Chondrocyte (in vitro differentiated cells): ENCODE results near the gene SPON2. TPM values are rescaled to one million over a fixed set of nuclear protein-coding genes. Genes with fewer than 3 reads are reported as not detected.
"Not testable (repeated sequence)": the region's sequence is repeated elsewhere in the genome, so short reads cannot be mapped to it uniquely, and the experiment has no call there.

Experiments
- DNase-seq: peaks from one replicate; pipeline ENCODE4 v3.0.0; 2021; ENCODE audit warnings: mixed read lengths, low spot score
- H3K27ac Mint-ChIP-seq: one replicate; pipeline ENCODE4 v1.8.0; 2021; ENCODE audit warnings: mild to moderate bottlenecking, moderate library complexity, mixed read lengths; ENCODE audit not compliant: unreplicated experiment
- H3K27me3 Mint-ChIP-seq: 2 replicates; pipeline ENCODE4 v1.8.0; 2021; ENCODE audit warnings: low read depth, mixed read lengths
- H3K36me3 Mint-ChIP-seq: 2 replicates; pipeline ENCODE4 v1.8.0; 2021; ENCODE audit warnings: low read depth, mixed read lengths
- H3K4me1 Mint-ChIP-seq: 2 replicates; pipeline ENCODE4 v1.8.0; 2021; ENCODE audit warnings: low read depth, mild to moderate bottlenecking, mixed read lengths
- H3K4me3 Mint-ChIP-seq: one replicate; pipeline ENCODE4 v1.8.0; 2021; ENCODE audit warnings: mild to moderate bottlenecking, moderate library complexity, mixed read lengths; ENCODE audit not compliant: unreplicated experiment
- H3K9me3 Mint-ChIP-seq: 2 replicates; pipeline ENCODE4 v1.8.0; 2021; ENCODE audit warnings: low read depth, mixed read lengths
- total RNA-seq: library from RNA; stranded (reverse); gene quantifications from 3 replicates; pipeline ENCODE4 v1.2.1, GENCODE V29; 2021
- TF ChIP-seq, protein P1 (sequence below): fragments of 200-600 bp; sonication (generic); IDR thresholded peaks from 2 replicates; pipeline ENCODE4 v1.5.0; 2021; ENCODE audit warnings: antibody characterized with exemption, mild to moderate bottlenecking, moderate library complexity

Gene SPON2
- total RNA-seq, 1 donor from 2014 or later, result 158 TPM

DNA sequence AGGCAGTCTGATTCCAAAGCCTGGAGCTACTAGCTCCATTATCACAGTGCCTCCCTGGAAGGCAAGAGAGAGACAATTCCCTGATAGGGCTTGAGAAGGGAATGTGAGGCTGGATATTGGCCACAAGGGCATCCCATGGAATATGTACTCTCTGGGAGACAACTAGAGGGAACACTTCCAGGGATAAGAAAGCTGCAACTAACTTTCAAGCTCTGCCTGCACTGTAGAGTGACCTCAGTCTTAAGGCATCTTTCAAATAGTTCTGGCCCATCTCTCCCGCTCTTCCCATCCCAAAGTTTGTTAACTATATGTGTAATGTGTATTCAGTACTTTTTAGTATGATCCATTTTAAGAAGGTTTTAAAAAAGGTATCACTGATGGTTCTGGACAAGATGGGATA is 45.9 kb downstream of the SPON2 start:
- no peak for DNase-seq
- no peaks in the 10 kb centered on the region for H3K9me3 Mint-ChIP-seq
- peaks cover 8% of the 10 kb centered on the region for H3K4me1 Mint-ChIP-seq
- H3K36me3 Mint-ChIP-seq, result no peaks in the 10 kb centered on the region
- H3K27ac Mint-ChIP-seq, result no peak overlapping the region
- H3K27me3 Mint-ChIP-seq, result peaks cover 12% of the 10 kb centered on the region
- H3K4me3 Mint-ChIP-seq, result no peak overlapping the region
- TF ChIP-seq, protein P1, sequence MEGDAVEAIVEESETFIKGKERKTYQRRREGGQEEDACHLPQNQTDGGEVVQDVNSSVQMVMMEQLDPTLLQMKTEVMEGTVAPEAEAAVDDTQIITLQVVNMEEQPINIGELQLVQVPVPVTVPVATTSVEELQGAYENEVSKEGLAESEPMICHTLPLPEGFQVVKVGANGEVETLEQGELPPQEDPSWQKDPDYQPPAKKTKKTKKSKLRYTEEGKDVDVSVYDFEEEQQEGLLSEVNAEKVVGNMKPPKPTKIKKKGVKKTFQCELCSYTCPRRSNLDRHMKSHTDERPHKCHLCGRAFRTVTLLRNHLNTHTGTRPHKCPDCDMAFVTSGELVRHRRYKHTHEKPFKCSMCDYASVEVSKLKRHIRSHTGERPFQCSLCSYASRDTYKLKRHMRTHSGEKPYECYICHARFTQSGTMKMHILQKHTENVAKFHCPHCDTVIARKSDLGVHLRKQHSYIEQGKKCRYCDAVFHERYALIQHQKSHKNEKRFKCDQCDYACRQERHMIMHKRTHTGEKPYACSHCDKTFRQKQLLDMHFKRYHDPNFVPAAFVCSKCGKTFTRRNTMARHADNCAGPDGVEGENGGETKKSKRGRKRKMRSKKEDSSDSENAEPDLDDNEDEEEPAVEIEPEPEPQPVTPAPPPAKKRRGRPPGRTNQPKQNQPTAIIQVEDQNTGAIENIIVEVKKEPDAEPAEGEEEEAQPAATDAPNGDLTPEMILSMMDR, result no peak

DNA sequence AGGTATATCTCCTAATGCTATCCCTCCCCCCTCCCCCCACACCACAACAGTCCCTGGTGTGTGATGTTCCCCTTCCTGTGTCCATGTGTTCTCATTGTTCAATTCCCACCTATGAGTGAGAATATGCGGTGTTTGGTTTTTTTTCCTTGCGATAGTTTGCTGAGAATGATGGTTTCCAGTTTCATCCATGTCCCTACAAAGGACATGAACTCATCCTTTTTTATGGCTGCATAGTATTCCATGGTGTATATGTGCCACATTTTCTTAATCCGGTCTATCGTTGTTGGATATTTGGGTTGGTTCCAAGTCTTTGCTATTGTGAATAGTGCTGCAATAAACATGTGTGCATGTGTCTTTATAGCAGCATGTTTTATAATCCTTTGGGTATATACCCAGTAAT is 46.9 kb downstream of the SPON2 start:
- peaks cover 14% of the 10 kb centered on the region for H3K27me3 Mint-ChIP-seq
- not testable (repeated sequence) for H3K27ac Mint-ChIP-seq, H3K4me1 Mint-ChIP-seq, H3K9me3 Mint-ChIP-seq, H3K4me3 Mint-ChIP-seq, DNase-seq, H3K36me3 Mint-ChIP-seq

GRCh38 chr4:1124818-1125217 is 47.6 kb downstream of the SPON2 start:
- Mint-ChIP-seq H3K36me3 (peaks cover 1% of the 10 kb centered on the region), H3K27me3 (peaks cover 14% of the 10 kb centered on the region), H3K9me3 (no peaks in the 10 kb centered on the region), H3K4me3 (no peak overlapping the region), H3K4me1 (peaks cover 3% of the 10 kb centered on the region), H3K27ac (no peak overlapping the region)
- no peak for DNase-seq
- TF ChIP-seq, protein P1, result no peak

- no peak for DNase-seq
- TF ChIP-seq, protein P1, result no peak
- Mint-ChIP-seq H3K27ac (no peak overlapping the region), H3K9me3 (no peaks in the 10 kb centered on the region), H3K4me3 (no peak overlapping the region), H3K27me3 (peaks cover 15% of the 10 kb centered on the region), H3K36me3 (peaks cover 1% of the 10 kb centered on the region), H3K4me1 (peaks cover 3% of the 10 kb centered on the region)
Measured at GRCh38 chr4:1122505-1122904, 49.9 kb downstream of the SPON2 start.

Other genes starting within 250 kb of the SPON2 start
- 61.4 to 85.7 TPM (median 69.2 TPM) in 3 replicates for gene GAK, start 240.3 kb downstream of the SPON2 start, total RNA-seq
- 25.5 to 47.5 TPM (median 26.1 TPM) in 3 replicates for gene TMEM175, start 240.1 kb downstream of the SPON2 start, total RNA-seq
- 15.4 to 18.6 TPM (median 17.2 TPM) in 3 replicates for gene DGKQ, start 199.0 kb downstream of the SPON2 start, total RNA-seq
- 42.6 to 53.0 TPM (median 46.0 TPM) in 3 replicates for gene IDUA, start 185.5 kb downstream of the SPON2 start, total RNA-seq
- gene SLC26A1, start 179.2 kb downstream of the SPON2 start, total RNA-seq, result 0.72 to 1.6 TPM (median 0.75 TPM) in 3 replicates
- 70.4 to 76.3 TPM (median 75.7 TPM) in 3 replicates for gene FGFRL1, start 161.0 kb downstream of the SPON2 start, total RNA-seq
- 4.6 to 12.8 TPM (median 9.1 TPM) in 3 replicates for gene RNF212, start 59.0 kb downstream of the SPON2 start, total RNA-seq
- gene CTBP1, start 76.5 kb upstream of the SPON2 start, total RNA-seq, result 147 to 175 TPM (median 151 TPM) in 3 replicates
- 54.4 to 62.6 TPM (median 56.3 TPM) in 3 replicates for gene MAEA, start 117.3 kb upstream of the SPON2 start, total RNA-seq
- 20.7 to 35.1 TPM (median 20.9 TPM) in 3 replicates for gene UVSSA, start 174.6 kb upstream of the SPON2 start, total RNA-seq
- not detected in 3 replicates for gene NKX1-1, start 233.9 kb upstream of the SPON2 start, total RNA-seq